HCT116 (cell line): ENCODE measurements around the gene CFAP45. TPM values are rescaled to one million over a fixed set of nuclear protein-coding genes. Genes with fewer than 3 reads are reported as not detected.

ENCODE experiments used
- ATAC-seq: fragments of 200-7000 bp; cut with Tn5 transposase; 2 replicates; pipeline ENCODE4 v1.9.1; 2020; ENCODE audit warnings: mild to moderate bottlenecking, moderate library complexity
- BruUV-seq: library from RNA; stranded (reverse); fragments of 400-500 nt; replicated peaks from 2 replicates; lab custom pipeline; 2021; lab: Mats Ljungman, UMichigan
- CTCF ChIA-PET: fragments of 300-600 bp; sonication (Branson Sonifier 250); formaldehyde crosslinking; loops from one replicate; lab custom pipeline; 2021; ENCODE audit warnings: antibody characterized with exemption; lab: Charles Lee
- POLR2A ChIA-PET: fragments of 300-600, 350-600 bp; sonication (Branson Sonifier 250); formaldehyde crosslinking; loops from one replicate; lab custom pipeline; 2021; ENCODE audit warnings: antibody characterized with exemption; lab: Charles Lee
- RAD21 ChIA-PET, 2 experiments: fragments of 300-600 bp; sonication (Branson Sonifier 250); formaldehyde crosslinking; loops; one replicate each; lab custom pipeline; 2023; ENCODE audit warnings: low total read pairs in 2 of 2; ENCODE audit not compliant: uncharacterized antibody in 2 of 2, unreplicated experiment in 2 of 2, low non-redundant PET in 1 of 2; lab: Charles Lee
- DNase-seq: peaks from one replicate; pipeline ENCODE4 v3.0.0-alpha.2; 2010; ENCODE audit warnings: low read depth, low spot score
- H2AFZ ChIP-seq: fragments of 200-600 bp; shearing (Covaris generic), sonication (generic); 2 replicates; pipeline ENCODE4 v1.6.1; 2017; ENCODE audit warnings: low read depth, mixed run types, mixed read lengths, antibody characterized with exemption, low read length; ENCODE audit not compliant: poor library complexity, severe bottlenecking
- H3K27ac ChIP-seq: 2 replicates; pipeline ENCODE4 v1.5.1; 2012; ENCODE audit warnings: low read depth, low read length
- H3K27me3 ChIP-seq: fragments of 200-600 bp; sonication (generic); 2 replicates; pipeline ENCODE4 v1.6.1; 2016; ENCODE audit warnings: mixed run types, low read length, mixed read lengths; ENCODE audit not compliant: insufficient read depth
- H3K36me3 ChIP-seq, 2 experiments: fragments of 200-500 bp in 1 of 2; fragments of 200-600 bp in 1 of 2; sonication (Bioruptor generic) in 1 of 2; sonication (generic) in 1 of 2; 2 replicates each; pipeline versions ENCODE4 v1.5.1 to v1.6.1; 2014 to 2016; ENCODE audit warnings: low read length in 2 of 2, inconsistent platforms in 1 of 2, mixed read lengths in 1 of 2, mixed run types in 1 of 2; ENCODE audit not compliant: insufficient read depth in 2 of 2, control insufficient read depth in 1 of 2
- H3K4me1 ChIP-seq, 2 experiments: fragments of 200-600 bp in 1 of 2; sonication (generic) in 1 of 2; 2 replicates each; pipeline versions ENCODE4 v1.5.1 to v1.6.1; 2012 to 2017; ENCODE audit warnings: low read length in 2 of 2, inconsistent platforms in 1 of 2, mild to moderate bottlenecking in 1 of 2, mixed read lengths in 1 of 2, mixed run types in 1 of 2, moderate library complexity in 1 of 2; ENCODE audit not compliant: insufficient read depth in 2 of 2, control insufficient read depth in 1 of 2
- H3K4me2 ChIP-seq: fragments of 200-600 bp; sonication (generic); 2 replicates; pipeline ENCODE4 v1.6.1; 2017; ENCODE audit warnings: mixed run types, low read length, mixed read lengths
- H3K4me3 ChIP-seq, 2 experiments: fragments of 200-600 bp in 1 of 2; sonication (generic) in 1 of 2; replicated peaks in 1 of 2; 2 replicates each; pipeline ENCODE4 v1.5.1; 2011 to 2016; ENCODE audit warnings: low read length in 2 of 2, control low read depth in 1 of 2, low read depth in 1 of 2, mild to moderate bottlenecking in 1 of 2, mixed read lengths in 1 of 2, mixed run types in 1 of 2
- H3K79me2 ChIP-seq: fragments of 200-600 bp; sonication (generic); 2 replicates; pipeline ENCODE4 v1.6.1; 2017; ENCODE audit warnings: mild to moderate bottlenecking, mixed run types, low read length, moderate library complexity, mixed read lengths; ENCODE audit not compliant: insufficient read depth
- H3K9ac ChIP-seq: fragments of 200-600 bp; sonication (generic); 2 replicates; pipeline ENCODE4 v1.6.1; 2016; ENCODE audit warnings: low read length, mixed read lengths
- H3K9me2 ChIP-seq: fragments of 200-600 bp; sonication (generic), shearing (Covaris generic); 2 replicates; pipeline ENCODE4 v1.6.1; 2017; ENCODE audit warnings: mixed run types, mild to moderate bottlenecking, moderate library complexity; ENCODE audit not compliant: insufficient read depth
- H3K9me3 ChIP-seq, 2 experiments: fragments of 200-500 bp in 1 of 2; fragments of 200-600 bp in 1 of 2; sonication (Bioruptor generic) in 1 of 2; sonication (generic) in 1 of 2; 2 replicates each; pipeline ENCODE4 v1.6.1; 2014 to 2017; ENCODE audit warnings: low read length in 2 of 2, mixed read lengths in 2 of 2, inconsistent platforms in 1 of 2, low read depth in 1 of 2, mild to moderate bottlenecking in 1 of 2, mixed run types in 1 of 2, moderate library complexity in 1 of 2; ENCODE audit not compliant: control insufficient read depth in 1 of 2, insufficient read depth in 1 of 2
- H4K20me1 ChIP-seq: fragments of 200-600 bp; sonication (generic), shearing (Covaris generic); 2 replicates; pipeline ENCODE4 v1.6.1; 2017; ENCODE audit warnings: mixed run types, mild to moderate bottlenecking, moderate library complexity; ENCODE audit not compliant: insufficient read depth
- CEBPB ChIP-seq: IDR thresholded peaks from 2 replicates; pipeline ENCODE4 v1.6.1; 2012; ENCODE audit warnings: low read depth
- EGR1 ChIP-seq: IDR thresholded peaks from 2 replicates; pipeline ENCODE4 v1.6.1; 2012; ENCODE audit warnings: low read depth
- EZH2phosphoT487 ChIP-seq: fragments of 200-600 bp; IDR thresholded peaks from 2 replicates; pipeline ENCODE4 v1.6.1; 2018; ENCODE audit warnings: antibody characterized with exemption, borderline replicate concordance
- FOSL1 ChIP-seq: IDR thresholded peaks from 2 replicates; pipeline ENCODE4 v1.6.1; 2012; ENCODE audit warnings: low read depth
- JUND ChIP-seq: IDR thresholded peaks from 2 replicates; pipeline ENCODE4 v1.6.1; 2012
- POLR2AphosphoS5 ChIP-seq: IDR thresholded peaks from 2 replicates; pipeline ENCODE4 v1.6.1; 2011; ENCODE audit warnings: mild to moderate bottlenecking, low read depth, low read length, moderate library complexity
- RAD21 ChIP-seq: IDR thresholded peaks from 2 replicates; pipeline ENCODE4 v1.6.1; 2012; ENCODE audit warnings: low read depth, mild to moderate bottlenecking
- SIN3A ChIP-seq: IDR thresholded peaks from 2 replicates; pipeline ENCODE4 v1.6.1; 2012; ENCODE audit warnings: low read depth
- SP1 ChIP-seq: IDR thresholded peaks from 2 replicates; pipeline ENCODE4 v1.6.1; 2012; ENCODE audit warnings: low read depth
- YY1 ChIP-seq: IDR thresholded peaks from 2 replicates; pipeline ENCODE4 v1.6.1; 2011; ENCODE audit warnings: low read length, low read depth, moderate library complexity, mild to moderate bottlenecking; ENCODE audit not compliant: insufficient replicate concordance; ENCODE audit errors: extremely low read depth
- ZNF274 ChIP-seq: fragments of 200-500 bp; sonication (Bioruptor generic); IDR thresholded peaks from 2 replicates; pipeline ENCODE4 v1.6.1; 2014; ENCODE audit warnings: mild to moderate bottlenecking, low read depth, low read length, inconsistent platforms
- intact Hi-C: fragments of 100-400 bp; cut with micrococcal nuclease; formaldehyde crosslinking; loops from 2 replicates; pipeline ENCODE4 v1.10.0; 2022
- total RNA-seq: library from RNA; stranded (reverse); gene quantifications from one replicate; pipeline ENCODE4 v1.2.1, GENCODE V29; 2021; ENCODE audit not compliant: unreplicated experiment
- TF ChIP-seq, protein P1 (sequence below): IDR thresholded peaks from 2 replicates; pipeline ENCODE4 v1.6.1; 2012; ENCODE audit warnings: low read depth
- TF ChIP-seq, protein P2 (sequence below): IDR thresholded peaks from 2 replicates; pipeline ENCODE4 v1.6.1; 2011; ENCODE audit warnings: mild to moderate bottlenecking, low read length, moderate library complexity; ENCODE audit not compliant: insufficient replicate concordance; ENCODE audit errors: extremely low read depth
- TF ChIP-seq, protein P3 (sequence below): IDR thresholded peaks from 2 replicates; pipeline ENCODE4 v1.6.1; 2012
- TF ChIP-seq, protein P4 (sequence below): IDR thresholded peaks from 2 replicates; pipeline ENCODE4 v1.6.1; 2012

Gene CFAP45
- total RNA-seq, 1 experiment from 2014 or later, result 0.59 TPM

DNA sequence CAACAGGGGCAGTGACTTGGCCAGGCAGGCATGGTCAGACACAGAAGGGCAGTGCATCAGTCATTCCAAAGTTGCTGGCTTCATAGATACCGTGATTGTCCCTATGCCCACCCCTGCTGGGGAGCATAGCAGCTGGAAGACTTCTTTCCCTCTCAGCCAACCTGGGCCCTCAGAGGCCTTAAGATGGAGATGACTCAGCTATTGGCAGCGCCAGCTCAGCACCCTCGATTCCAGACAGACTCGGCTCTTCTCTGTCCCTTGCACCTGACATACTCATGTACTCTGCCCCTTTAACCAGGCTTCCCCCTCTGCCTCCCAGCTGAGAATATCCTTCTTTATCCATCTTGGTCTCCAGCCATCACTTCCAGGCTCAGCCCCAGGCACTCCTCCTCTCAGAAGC is 56.5 kb downstream of the CFAP45 start:
- BruUV-seq, result no TSS peak
- H3K36me3 ChIP-seq, result no peaks in the 10 kb centered on the region
- H3K27ac ChIP-seq, result no peak overlapping the region
- ChIA-PET CTCF (interaction anchor here (1.1 kb wide), 1 partner anchor 49 kb away, joined by 3 read pairs; no protein-coding TSS in a partner anchor), RAD21 (no interaction called here), POLR2A (no interaction called here)
- TF ChIP-seq, protein P1, sequence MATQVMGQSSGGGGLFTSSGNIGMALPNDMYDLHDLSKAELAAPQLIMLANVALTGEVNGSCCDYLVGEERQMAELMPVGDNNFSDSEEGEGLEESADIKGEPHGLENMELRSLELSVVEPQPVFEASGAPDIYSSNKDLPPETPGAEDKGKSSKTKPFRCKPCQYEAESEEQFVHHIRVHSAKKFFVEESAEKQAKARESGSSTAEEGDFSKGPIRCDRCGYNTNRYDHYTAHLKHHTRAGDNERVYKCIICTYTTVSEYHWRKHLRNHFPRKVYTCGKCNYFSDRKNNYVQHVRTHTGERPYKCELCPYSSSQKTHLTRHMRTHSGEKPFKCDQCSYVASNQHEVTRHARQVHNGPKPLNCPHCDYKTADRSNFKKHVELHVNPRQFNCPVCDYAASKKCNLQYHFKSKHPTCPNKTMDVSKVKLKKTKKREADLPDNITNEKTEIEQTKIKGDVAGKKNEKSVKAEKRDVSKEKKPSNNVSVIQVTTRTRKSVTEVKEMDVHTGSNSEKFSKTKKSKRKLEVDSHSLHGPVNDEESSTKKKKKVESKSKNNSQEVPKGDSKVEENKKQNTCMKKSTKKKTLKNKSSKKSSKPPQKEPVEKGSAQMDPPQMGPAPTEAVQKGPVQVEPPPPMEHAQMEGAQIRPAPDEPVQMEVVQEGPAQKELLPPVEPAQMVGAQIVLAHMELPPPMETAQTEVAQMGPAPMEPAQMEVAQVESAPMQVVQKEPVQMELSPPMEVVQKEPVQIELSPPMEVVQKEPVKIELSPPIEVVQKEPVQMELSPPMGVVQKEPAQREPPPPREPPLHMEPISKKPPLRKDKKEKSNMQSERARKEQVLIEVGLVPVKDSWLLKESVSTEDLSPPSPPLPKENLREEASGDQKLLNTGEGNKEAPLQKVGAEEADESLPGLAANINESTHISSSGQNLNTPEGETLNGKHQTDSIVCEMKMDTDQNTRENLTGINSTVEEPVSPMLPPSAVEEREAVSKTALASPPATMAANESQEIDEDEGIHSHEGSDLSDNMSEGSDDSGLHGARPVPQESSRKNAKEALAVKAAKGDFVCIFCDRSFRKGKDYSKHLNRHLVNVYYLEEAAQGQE, result no peak
- no peak for TF ChIP-seq ZNF274
- no peak for TF ChIP-seq POLR2AphosphoS5
- no peak for TF ChIP-seq SP1
- no peak for TF ChIP-seq RAD21
- no peak for TF ChIP-seq EZH2phosphoT487
- TF ChIP-seq, protein P2, sequence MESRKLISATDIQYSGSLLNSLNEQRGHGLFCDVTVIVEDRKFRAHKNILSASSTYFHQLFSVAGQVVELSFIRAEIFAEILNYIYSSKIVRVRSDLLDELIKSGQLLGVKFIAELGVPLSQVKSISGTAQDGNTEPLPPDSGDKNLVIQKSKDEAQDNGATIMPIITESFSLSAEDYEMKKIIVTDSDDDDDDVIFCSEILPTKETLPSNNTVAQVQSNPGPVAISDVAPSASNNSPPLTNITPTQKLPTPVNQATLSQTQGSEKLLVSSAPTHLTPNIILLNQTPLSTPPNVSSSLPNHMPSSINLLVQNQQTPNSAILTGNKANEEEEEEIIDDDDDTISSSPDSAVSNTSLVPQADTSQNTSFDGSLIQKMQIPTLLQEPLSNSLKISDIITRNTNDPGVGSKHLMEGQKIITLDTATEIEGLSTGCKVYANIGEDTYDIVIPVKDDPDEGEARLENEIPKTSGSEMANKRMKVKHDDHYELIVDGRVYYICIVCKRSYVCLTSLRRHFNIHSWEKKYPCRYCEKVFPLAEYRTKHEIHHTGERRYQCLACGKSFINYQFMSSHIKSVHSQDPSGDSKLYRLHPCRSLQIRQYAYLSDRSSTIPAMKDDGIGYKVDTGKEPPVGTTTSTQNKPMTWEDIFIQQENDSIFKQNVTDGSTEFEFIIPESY, result no peak
- no peak for TF ChIP-seq CEBPB
- no peak for TF ChIP-seq JUND
- no peak for TF ChIP-seq SIN3A
- TF ChIP-seq YY1, result no peak
- TF ChIP-seq, protein P3, sequence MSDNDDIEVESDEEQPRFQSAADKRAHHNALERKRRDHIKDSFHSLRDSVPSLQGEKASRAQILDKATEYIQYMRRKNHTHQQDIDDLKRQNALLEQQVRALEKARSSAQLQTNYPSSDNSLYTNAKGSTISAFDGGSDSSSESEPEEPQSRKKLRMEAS, result no peak
- TF ChIP-seq, protein P4, sequence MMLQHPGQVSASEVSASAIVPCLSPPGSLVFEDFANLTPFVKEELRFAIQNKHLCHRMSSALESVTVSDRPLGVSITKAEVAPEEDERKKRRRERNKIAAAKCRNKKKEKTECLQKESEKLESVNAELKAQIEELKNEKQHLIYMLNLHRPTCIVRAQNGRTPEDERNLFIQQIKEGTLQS, result no peak
- no peak for TF ChIP-seq EGR1
- no peak for TF ChIP-seq FOSL1
- H3K9me2 ChIP-seq, result no peaks in the 10 kb centered on the region
- H3K4me3 ChIP-seq, result no peak overlapping the region
- DNase-seq (no peak), ATAC-seq (no peak)
- H3K4me1 ChIP-seq, result peaks cover 0 to 3% of the 10 kb centered on the region in 2 experiments; a peak in 1 of 4 replicates
- H2AFZ ChIP-seq, result no peak overlapping the region
- H3K9ac ChIP-seq, result no peak overlapping the region
- H3K27me3 ChIP-seq, result no peaks in the 10 kb centered on the region
- no peaks in the 10 kb centered on the region for H3K9me3 ChIP-seq
- no peak overlapping the region for H3K4me2 ChIP-seq
- H3K79me2 ChIP-seq, result no peaks in the 10 kb centered on the region
- intact Hi-C loops, result no loop called here
- no peaks in the 10 kb centered on the region for H4K20me1 ChIP-seq
